Astrocyte (in vitro differentiated cells and primary cell): ENCODE results near the gene PIK3R2.

Source experiments
- CTCF ChIP-seq: IDR thresholded peaks from 2 replicates; pipeline ENCODE4 v1.5.1; 2011; ENCODE audit warnings: low read depth, mild to moderate bottlenecking, inconsistent platforms, low read length, moderate library complexity; ENCODE audit not compliant: insufficient read depth
- EZH2 ChIP-seq: IDR thresholded peaks from 2 replicates; pipeline ENCODE4 v1.6.1; 2012; ENCODE audit warnings: mild to moderate bottlenecking, low read length, inconsistent platforms; ENCODE audit not compliant: insufficient read depth

- TF ChIP-seq CTCF, result no peak
- TF ChIP-seq EZH2, result no peak
Observed at GRCh38 chr19:18137242-18137641, 15.7 kb upstream of the PIK3R2 start.
